ENCODE data around the gene ERH.
"Not testable (repeated sequence)": the region's sequence is repeated elsewhere in the genome, so short reads cannot be mapped to it uniquely, and the experiment has no call there.

Gene ERH

DNA sequence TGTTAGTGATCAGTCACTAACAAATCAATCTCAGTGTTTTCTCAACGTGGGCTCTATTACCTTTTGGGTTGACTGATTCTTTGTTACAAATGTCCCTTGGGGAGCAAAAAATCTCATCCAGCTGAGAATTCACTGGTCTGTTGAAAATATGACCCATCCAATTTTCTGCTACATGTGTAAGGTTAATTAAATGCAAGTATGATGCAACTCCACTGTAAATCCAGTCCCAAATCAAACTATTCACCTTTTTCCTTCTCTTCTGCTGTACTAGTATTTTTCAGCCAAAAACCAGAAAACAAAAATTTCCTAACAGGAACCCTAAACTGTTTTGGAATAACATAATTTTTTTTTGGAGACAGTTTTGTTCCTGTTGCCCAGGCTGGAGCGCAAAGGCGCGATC, 2.2 kb downstream of the ERH start:
- no peak for DNase-seq (ENCODE audit: low spot score)

DNA sequence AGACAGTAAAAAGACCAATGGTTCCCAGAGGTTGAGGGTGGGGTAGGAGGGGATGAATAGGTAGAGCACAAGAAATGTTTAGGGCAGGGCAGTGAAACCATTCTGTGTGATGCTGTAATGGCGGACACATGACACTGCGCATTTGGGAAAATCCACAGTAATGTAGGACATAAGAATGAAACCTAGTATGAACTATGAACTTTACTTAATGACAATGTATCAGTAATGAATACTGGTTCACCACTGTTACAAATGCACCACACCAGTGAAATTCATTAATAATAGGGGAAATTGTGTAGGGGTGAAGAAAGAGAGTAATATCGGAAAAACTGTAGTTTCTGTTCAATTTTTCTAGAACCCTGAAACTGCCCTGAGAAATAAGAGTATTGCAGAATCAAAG, 5.6 kb downstream of the ERH start:
- DNase-seq (ENCODE audit: low spot score), result no peak

DNA sequence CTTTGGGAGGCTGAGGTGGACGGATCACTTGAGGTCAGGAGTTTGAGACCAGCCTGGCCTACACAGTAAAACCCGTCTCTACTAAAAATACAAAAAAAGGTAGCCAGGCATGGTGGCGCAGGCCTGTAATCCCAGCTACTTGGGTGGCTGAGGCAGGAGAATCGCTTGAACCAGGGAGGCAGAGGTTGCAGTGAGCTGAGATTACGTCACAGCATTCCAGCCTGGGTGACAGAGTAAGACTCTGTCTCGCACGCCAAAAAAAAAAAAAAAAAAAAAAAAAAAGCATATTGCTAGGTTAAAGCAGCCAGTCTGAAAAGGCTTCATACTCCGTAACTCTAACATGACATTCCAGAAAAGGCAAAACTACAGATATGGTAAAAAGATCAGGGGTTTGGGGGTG, 6.7 kb downstream of the ERH start:
- not testable (repeated sequence) for DNase-seq (ENCODE audit: low spot score)

DNA sequence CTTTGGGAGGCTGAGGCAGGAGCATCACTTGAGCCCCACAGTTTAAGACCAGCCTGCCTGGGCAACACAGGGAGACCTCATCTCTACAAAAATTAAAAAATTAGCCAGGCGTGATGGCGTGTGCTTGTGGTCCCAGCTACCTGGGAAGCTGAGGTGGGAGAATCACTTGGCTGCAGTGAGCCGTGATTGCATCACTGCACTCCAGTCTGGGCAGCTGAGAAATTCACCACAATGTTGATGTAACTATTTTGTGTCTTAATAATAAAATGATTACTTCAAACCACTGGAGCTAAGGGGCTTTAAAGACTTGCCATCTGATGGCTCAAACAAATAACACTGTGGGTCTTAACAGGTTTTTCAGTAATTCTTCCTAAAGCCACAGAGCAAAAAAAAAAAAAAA, 10.8 kb downstream of the ERH start:
- no peak for DNase-seq (ENCODE audit: low spot score)

DNA sequence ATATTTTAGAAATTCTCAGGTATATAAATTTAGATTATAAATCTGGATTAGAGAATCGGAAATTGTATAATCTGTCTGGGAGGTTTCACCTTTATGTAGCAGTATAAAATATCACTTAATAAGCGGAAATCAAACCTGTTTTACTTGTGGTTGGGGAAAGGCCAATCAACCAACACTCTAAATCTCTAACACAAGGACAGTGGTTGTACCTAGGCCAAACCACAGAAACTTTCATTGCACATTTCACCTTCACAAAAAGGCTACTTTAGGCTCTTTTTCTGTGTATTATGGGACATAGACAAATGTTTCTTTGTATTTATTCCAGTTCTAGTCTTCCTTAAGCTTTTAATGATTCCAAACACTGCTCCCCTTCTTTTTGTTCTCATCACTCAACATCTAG, 19.8 kb downstream of the ERH start:
- DNase-seq (ENCODE audit: low spot score), result no peak

DNA sequence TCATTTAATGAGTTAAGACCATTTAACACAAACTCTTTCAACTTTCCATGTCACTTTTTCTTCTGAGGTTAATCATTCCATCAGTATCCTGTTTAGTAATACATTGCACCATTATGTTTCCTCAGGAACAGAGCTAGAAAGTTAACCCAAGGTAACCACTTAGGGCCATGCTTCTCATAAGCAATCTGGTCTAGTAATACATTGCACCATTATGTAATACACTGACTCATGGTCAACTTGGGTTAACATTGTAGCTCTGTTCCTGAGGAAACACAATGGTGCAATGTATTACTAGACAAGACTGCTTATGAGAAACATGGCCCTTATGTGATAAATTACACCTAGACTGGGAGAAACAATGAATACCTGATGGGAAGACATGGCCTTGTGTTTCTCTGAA, 21.7 kb downstream of the ERH start:
- no peak for DNase-seq (ENCODE audit: low spot score)

DNA sequence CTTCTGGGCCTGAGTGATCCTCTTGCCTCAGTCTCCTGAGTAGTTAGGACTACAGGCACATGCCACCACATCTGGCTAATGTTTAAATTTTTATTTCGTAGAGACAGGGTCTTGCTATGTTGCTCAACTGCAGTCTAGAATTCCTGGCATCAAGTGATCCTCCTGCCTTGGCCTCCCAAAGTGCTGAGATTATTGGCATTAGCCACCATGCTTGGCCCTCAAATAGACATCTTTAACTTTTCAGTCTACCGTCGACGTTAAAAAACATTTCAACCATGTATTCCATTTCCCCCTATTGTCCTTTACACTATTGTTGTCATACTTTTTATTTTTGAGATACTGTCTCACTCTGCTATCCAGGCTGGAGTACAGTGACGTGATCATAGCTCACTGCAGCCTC, 22.4 kb downstream of the ERH start:
- DNase-seq (ENCODE audit: low spot score), result no peak

DNA sequence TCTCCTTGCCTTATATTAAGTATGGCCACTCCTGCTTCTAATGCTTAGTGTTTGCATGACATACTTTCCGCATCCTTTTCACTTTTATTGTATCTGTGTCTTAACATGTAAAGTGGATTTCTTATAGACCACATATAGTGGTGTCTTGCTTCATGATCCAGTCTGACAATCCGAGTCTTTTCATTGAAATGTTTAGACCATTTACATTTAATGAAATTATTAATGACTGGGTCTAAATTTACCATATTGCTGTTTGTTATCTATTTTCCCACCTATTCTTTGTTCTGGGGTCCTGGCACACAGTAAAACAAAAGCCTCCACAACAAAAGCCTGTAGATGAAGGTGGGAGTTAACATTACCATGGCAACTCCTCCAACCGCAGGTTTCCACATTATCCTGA, 22.9 kb downstream of the ERH start:
- no peak for DNase-seq (ENCODE audit: low spot score)

DNA sequence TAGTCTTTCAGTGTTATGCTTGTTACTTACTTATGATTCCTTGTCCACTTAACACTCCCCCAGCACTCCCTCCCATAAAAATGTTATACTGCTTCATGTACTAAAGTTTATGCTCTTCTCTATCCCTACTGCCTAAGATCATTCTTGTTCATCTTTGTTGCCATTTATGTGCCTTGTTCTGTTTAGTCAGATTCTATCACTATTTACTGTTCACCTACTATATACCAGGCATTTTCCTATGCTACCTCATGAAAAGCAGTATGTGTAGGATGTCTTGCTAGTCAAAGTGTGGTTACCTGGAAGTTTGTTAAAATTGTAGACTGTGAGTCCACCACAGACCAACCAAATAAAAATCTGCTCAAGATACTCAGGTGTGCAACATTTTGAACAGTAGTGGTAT, 23.9 kb downstream of the ERH start:
- no peak for DNase-seq (ENCODE audit: low spot score)

DNA sequence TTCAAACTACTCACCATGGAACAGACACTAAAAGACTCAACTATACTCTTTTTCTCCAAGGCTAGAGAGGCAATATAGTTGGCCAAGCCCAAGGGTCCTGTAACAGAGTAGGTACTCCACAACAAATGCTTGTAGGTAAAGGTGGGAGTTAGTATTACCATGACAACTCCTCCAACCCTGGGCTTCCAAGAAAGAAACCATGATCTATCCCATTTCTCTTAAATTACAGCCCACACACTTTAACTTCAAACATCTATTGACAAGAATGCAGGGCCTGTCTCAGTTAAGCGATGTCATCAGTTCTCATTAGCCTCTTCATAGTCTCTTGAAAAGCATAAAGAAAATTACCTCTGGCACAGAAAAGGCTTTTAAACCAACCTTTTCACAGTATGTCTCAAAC, 25.0 kb downstream of the ERH start:
- no peak for DNase-seq (ENCODE audit: low spot score)

DNA sequence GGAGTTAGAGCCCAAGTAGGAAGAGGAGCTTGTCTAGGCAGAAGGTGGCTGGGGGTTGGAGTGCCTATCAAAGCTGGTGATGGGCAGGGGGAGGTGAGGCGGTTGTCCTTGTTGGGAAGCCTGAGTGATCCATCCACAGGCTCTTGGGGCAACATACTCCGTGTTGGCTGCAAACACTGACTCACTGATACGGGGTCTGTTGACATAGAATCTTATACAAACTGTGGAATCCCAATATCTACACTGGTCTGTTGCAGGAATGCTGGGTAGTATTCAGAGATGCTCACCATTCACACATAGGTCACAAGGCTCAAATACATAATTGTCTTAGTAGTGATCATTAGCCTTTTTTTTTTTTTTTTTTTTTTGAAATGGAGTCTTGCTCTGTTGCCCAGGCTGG, 26.0 kb downstream of the ERH start:
- DNase-seq (ENCODE audit: low spot score), result no peak

DNA sequence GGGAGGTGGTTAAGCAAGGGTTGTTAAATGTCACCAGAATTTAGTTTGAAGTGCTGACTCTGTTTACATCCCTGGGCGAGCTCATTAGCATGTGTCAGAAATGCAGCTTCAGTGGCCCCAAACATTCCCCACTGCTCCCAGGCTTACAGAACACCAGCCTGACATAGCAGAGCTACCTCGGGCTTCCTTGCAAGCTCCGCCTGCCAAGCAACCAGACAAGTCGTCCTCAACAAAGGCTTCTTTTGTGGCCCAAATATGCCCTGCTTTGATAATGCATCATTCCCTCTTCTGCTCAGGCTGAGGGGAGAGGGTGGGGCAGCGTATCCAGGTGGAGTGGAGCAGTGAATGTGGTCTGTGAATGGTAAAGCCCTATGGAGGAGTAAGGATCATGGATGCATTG, 28.0 kb downstream of the ERH start:
- no peak for DNase-seq (ENCODE audit: low spot score)

DNA sequence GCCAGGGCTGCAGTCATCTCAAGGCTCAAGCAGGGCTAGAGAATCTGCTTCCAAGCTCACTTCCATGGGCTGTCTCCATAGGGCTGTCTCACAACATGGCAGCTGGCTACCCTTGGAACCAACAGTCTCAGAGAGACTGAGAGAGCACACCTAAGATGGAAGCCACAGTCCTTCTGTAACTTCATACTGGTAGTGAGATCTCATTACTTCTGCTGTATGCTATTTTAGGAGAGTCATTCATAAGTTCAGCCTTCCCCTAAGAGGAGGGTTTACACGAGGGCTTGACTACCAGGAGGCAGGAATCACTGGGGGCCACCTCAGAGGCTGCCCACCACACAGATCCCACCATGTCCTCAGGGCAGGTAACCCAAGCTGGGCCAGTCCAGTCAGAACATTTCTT, 29.7 kb downstream of the ERH start:
- DNase-seq (ENCODE audit: low spot score), result no peak

DNA sequence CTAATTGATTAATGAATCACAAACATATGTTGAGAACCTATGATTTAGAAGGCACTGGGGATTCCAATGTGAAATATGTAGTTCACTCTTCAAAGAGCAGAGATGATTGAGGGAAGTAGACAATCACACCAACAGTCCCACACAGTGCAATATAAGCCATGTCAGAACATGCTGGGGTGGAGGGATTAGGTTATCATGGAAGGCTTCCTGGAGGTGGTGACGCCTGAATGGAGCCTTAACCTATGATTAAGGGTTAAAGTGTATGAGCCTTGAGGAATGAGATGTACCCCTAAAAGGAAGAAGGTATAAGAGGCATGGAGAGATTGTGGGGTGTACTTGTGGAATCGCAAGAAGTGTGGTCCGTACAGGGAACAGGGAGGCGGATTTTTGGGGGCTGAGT, 31.3 kb downstream of the ERH start:
- no peak for DNase-seq (ENCODE audit: low spot score)

DNA sequence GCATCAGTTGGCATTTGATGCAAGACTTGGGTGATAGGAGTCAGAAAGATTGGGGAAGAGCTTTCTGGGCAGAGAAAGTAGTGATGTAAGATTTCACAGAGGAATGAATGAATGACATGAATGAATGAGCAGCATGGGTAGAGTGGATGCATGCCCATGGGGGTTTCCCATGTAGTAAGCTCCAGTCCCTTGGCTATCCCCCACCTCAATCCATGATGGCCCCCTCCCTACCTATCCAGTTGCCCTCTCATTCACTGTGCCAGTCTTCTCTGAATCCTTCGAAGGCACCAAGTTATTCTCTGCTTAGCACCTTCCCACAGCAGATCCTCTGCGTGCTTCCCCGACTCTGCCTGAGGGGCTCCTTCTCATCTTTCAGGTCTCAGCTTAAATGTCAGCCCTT, 32.0 kb downstream of the ERH start:
- no peak for DNase-seq (ENCODE audit: low spot score)

DNA sequence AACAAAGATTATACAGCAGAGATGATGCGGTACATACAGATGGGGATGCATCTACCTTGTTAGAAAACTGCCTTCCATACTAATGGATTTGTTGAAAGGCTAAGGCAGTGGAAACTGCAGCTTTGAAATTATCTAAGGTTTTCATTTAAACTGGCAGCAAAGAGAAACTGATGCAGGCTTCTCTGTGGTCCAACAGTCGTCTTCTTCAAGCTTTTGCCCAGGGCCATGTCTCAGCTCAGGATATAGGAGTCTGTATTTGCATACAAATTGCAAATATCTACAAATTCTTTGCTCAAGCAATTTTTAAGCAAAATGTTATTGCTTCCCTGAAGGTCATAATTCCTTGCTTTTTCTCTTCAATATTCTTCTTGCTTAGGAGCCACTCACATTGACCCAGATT, 33.7 kb downstream of the ERH start:
- no peak for DNase-seq (ENCODE audit: low spot score)

DNA sequence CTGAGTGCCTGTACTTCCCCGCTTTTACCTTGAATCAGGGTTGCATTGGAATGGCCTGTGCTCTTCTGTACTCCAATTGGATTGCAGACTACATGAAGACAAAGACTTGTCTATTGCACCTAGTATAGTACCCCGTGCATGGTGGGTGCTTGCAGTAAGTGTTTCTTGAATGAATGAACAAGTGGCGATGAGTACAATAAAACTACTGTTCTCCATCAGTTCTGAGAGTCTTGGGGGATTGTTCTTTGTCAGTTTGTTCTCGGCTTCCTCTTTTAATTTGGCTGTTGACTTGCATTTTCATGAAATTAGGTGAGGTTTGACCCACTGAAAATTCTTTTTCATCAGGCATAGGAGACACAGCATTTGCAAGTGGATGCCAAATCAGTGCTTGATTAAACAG, 34.1 kb downstream of the ERH start:
- no peak for DNase-seq (ENCODE audit: low spot score)

DNA sequence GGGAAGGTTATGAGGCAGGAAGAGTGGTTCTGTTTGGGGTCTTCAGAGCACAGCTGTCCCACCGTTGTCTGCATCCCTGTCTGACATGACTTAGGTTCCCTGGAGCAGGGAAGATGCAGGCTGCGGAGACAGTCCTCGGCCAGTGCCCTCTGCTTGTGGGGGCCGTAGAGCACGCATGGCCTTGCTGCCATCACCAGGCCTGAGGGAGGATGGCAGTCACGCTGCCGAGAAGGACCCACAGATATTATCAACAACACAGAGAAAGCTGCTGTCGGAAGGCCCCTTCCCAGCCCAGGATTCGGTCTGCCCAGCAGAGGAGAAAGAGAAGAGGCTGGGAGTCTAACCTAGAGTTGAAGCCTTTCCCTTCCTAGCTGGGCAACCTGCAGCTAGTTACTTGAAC, 35.0 kb downstream of the ERH start:
- DNase-seq (ENCODE audit: low spot score), result no peak

DNA sequence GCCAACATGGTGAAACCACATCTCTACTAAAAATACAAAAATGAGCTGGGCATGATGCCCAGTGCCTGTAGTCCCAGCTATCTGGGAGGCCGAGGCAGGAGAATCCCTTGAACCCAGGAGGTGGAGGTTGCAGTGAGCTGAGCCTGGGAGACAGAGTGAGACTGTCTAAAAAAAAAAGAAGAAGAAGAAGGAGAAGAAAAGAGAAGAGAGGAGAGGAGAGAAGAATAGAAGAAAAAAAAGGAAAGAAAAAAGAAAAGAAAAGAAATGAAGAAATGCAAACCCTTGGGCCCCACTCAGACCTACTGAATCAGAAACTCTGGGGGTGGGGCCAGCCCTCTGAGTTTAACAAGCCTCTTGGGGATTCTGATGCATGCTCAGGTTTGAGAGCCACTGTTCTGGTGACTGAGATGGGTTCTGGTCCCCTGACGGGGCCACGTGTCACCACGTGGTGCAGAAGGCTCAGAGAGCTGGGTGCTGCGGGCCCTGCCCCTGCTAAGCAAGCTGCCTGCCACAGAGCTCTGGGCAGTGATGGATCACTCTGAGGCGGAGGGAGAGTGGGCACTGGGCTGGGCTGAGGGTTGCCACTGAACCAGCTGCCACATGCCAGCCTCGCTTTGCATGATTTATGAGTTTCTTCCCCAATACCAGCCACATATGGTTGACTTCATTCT, 37.5 kb downstream of the ERH start:
- DNase-seq (ENCODE audit: low spot score), result peak; percentile 45

DNA sequence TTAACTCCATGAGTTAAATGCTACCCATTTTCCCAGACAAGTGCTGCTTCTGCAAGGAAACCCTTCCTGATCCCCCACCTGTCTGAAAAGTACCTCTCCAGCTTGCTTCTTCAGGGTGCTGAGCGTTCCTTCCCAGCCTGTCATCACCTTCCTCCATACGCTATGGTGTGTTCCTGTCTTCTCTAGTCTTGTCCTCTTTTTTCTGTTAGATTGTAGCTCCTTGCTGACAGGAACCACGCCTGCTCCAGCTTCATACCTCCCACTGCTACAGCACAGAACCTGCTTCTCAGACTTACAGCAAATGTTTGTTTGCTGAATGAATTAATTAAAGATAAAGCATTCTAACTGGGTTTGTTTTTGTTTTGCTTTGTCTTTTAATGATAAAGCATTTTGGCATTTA, 39.1 kb downstream of the ERH start:
- no peak for DNase-seq (ENCODE audit: low spot score)

DNA sequence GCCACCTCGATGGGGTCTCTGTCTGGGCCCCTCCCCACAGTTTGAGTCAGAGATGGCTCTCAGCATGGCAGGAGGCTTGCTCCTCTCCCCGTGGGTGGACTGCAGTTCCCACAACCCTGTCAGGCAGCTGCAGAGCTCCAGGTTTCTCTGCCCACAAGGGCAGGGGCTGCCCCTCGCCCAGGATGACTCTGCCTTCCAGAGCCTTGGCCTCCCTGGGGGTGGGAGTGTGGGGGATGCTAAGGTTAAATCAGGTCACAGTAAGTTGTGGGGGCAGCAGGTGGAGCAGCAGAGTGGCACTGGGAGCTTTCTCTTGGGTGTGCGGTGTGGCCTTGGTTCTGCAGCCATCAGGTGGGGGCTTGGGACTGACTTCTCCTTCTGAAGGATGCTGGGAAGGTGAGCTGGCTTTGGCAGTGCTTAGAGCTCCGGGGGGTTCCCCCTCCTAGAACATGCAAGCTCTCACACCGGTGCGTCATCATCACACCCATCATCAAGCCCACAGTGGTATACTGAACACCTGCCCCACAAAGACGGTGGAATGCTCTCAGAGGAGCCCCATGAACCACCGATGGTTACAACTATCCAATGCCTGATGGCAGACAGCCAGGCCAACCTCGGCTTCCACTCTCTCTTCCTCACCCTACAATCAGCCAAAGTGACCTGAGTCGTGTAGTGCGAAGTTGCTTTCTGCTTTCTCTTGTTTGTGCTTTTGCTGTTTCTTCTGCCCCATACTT, 39.7 kb downstream of the ERH start:
- no peak for DNase-seq (ENCODE audit: low spot score)

DNA sequence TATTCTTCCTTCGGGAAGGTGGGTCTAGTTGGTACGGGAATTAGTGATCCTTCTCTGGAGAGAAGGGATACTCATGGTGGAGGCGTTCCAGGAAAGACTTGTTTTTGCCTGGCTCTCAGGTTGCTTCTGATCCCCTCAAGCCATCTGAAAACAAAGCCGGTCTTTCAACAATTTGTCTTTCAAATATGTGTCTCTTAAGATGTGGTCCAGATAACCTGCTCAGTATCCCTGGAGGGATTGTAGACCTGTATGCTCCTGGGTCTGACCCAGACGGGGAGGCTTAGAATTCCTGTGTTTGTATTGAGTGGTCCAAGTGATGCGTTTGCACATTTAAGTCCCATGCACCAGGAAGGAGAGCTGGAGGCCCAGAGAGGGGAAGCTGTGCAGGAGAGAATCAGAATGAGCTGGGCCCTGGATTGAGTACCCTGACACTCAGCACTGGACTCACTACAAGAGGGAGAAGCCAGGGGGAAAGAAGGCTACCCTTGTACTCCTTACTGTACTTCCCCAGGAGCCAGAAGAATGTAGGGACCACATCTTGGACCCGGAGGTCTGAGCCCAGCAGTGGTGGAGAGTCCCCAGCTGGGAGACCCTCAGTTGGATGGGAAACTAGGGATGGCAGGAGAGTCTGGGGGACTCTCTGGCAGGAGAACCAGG, 40.4 kb downstream of the ERH start:
- DNase-seq (ENCODE audit: low spot score), result no peak

DNA sequence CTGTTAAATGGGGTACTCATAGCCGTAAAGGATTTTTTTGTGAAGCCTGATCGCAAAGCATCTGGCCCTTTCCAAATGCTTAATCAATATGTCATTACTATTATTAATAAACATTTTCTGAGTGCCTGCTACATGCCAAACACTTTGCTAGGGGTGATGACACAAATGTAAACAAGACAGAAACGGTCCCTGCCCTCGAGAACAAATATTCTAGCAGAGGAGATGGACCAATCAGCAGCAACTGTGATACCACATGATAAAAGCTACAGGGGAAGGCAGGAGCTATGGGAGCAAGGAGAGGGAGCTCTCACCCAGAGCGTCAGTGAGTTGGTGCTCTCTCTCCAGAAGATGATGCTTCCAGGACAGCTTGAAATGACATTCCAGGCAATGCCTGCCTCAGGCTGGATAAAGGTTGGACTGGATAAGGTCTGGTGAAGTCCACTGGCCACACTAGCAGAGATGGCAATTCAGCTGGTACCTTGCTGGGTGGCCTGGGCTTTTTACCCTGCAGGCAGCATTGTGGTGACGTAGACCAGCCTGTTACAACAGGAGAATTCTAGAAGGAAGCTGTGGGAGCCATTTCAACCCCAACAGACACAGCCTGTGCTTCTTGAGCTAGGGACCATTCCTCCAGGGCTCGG, 41.1 kb downstream of the ERH start:
- no peak for DNase-seq (ENCODE audit: low spot score)

All from germinal center (tissue), 1 donor.